ENCODE measurements around the gene SNCG. TPM values are rescaled to one million over a fixed set of nuclear protein-coding genes. Genes with fewer than 3 reads are reported as not detected.

SNCG gene
- total and polyA plus RNA-seq, 2 of the 8 experiments (the other 6 are each of a cell fraction or from before 2014, with no cell fraction given) = 4.4 to 12.2 TPM

GRCh38 chr10:86979977-86980448, 21.6 kb downstream of the SNCG start:
- Histone ChIP-seq H3K23ac (ENCODE audit: insufficient read length) (no peak overlapping the region), H4K20me1 (replicated peaks in 1 of 2; ENCODE audit: control insufficient read depth in 1 of 2, insufficient read depth in 2 of 2, low read length in 2 of 2) (no peaks in the 10 kb centered on the region), H3K4me1 (replicated peaks in 1 of 4; ENCODE audit: control insufficient read depth in 3 of 4, insufficient read depth in 4 of 4, low read length in 3 of 4) (peaks cover 0 to 2% (median 0%) of the 10 kb centered on the region in 4 experiments; a peak in 1 of 7 replicates), H2BK5ac (ENCODE audit: low read depth, low read length) (no peak overlapping the region), H3K4me2 (ENCODE audit: insufficient read depth in 1 of 2, low read depth in 2 of 2, low read length in 2 of 2) (no peak overlapping the region), H3K36me3 (ENCODE audit: control insufficient read depth in 2 of 4, insufficient read depth in 4 of 4, low read length in 3 of 4) (no peaks in the 10 kb centered on the region), H2AFZ (ENCODE audit: low read length) (no peak overlapping the region), H2BK15ac (ENCODE audit: low read length) (no peak overlapping the region), H3K79me1 (ENCODE audit: low read depth, low read length) (no peaks in the 10 kb centered on the region), H3K56ac (replicated peaks; ENCODE audit: insufficient read length, low read depth, low read length) (no peak overlapping the region), H3K4ac (replicated peaks; ENCODE audit: insufficient read length, low read depth, low read length) (no peak overlapping the region), H2BK20ac (ENCODE audit: low read length) (no peak overlapping the region), H3K4me3 (ENCODE audit: extremely low read depth in 1 of 4, insufficient read depth in 2 of 4, low read depth in 3 of 4, low read length in 4 of 4) (no peak overlapping the region), H4K5ac (ENCODE audit: insufficient read length, low read depth, low read length) (no peak overlapping the region), H2BK12ac (ENCODE audit: low read depth, low read length) (no peak overlapping the region), H4K8ac (ENCODE audit: extremely low read depth, insufficient read depth, low read length) (peak overlapping the region; percentile 45; the same call in 1 of the 2 replicates), H3K27ac (ENCODE audit: low read depth, low read length) (no peak overlapping the region), H3K14ac (ENCODE audit: insufficient read length) (no peak overlapping the region), H2AK5ac (ENCODE audit: low read depth, low read length) (no peak overlapping the region), H2BK120ac (replicated peaks; ENCODE audit: low read depth, low read length) (no peak overlapping the region), H3K27me3 (replicated peaks in 1 of 4; ENCODE audit: control insufficient read depth in 3 of 4, extremely low read depth in 1 of 4, insufficient read depth in 3 of 4, low read length in 3 of 4) (no peaks in the 10 kb centered on the region), H4K91ac (replicated peaks; ENCODE audit: insufficient read length, low read length) (no peak overlapping the region), H3K79me2 (ENCODE audit: control insufficient read depth in 1 of 2, insufficient read depth in 2 of 2, low read length in 2 of 2) (no peaks in the 10 kb centered on the region), H3K18ac (ENCODE audit: extremely low read depth, low read length) (no peak overlapping the region), H3K9ac (replicated peaks in 1 of 4; ENCODE audit: extremely low read depth in 1 of 4, low read depth in 3 of 4, low read length in 3 of 4) (no peak overlapping the region), H3K9me3 (ENCODE audit: insufficient read depth in 2 of 2, low read depth in 1 of 2, low read length in 1 of 2) (no peaks in the 10 kb centered on the region), H3K23me2 (ENCODE audit: low read depth, low read length) (no peaks in the 10 kb centered on the region)
- TF ChIP-seq HDAC6 (IDR thresholded peaks at IDR 0.05; ENCODE audit: low read depth, low read length) = no peak
- ChIA-PET CTCF (ENCODE audit: partially characterized antibody) (interaction anchor here (0.6 to 2.8 kb wide), 7 partner anchors 12 to 341 kb away, joined by 3 to 12 read pairs (median 3); partner anchors contain the start of gene ADIRF), POLR2A (ENCODE audit: partially characterized antibody) (interaction anchor here (0.6 to 1.2 kb wide), 2 partner anchors 10 to 32 kb away, joined by 3 read pairs; no protein-coding TSS in a partner anchor)
- DNase-seq (ENCODE audit: low read depth in 1 of 2, low spot score in 2 of 2) = no peak
- no peak for FAIRE-seq
- WGBS, 2 experiments (ENCODE audit: extremely low coverage in 1 of 2, insufficient coverage in 1 of 2, insufficient read length in 1 of 2, insufficient replicate concordance in 2 of 2, low coverage in 1 of 2, low lambda C conversion rate in 2 of 2, missing lambda C conversion rate in 1 of 2) = 92% methylated on average over 3 of the region's 3 CpGs; no CpG with 5 or more reads in 1 of the 2 experiments

Measured in H1 (cell line).